Skeletal muscle tissue (tissue), 4 donors: ENCODE data around the gene TMEM86B. TPM values are rescaled to one million over a fixed set of nuclear protein-coding genes. Genes with fewer than 3 reads are reported as not detected.

Experiments used
- H3K27ac ChIP-seq: one replicate; pipeline ENCODE4 v1.7.0; 2013; ENCODE audit warnings: mild to moderate bottlenecking, low read depth, low read length, inconsistent platforms
- H3K27me3 ChIP-seq, 3 donors: one replicate each; pipeline ENCODE4 v1.7.0; 2013; ENCODE audit warnings: low read length in 3 of 3; ENCODE audit not compliant: control insufficient read depth in 3 of 3, insufficient read depth in 3 of 3
- H3K36me3 ChIP-seq, 3 donors: one replicate each; pipeline ENCODE4 v1.7.0; 2013; ENCODE audit warnings: low read length in 3 of 3; ENCODE audit not compliant: control insufficient read depth in 3 of 3, insufficient read depth in 3 of 3
- H3K4me1 ChIP-seq, 3 donors: one replicate each; pipeline ENCODE4 v1.7.0; 2013; ENCODE audit warnings: low read length in 3 of 3, mild to moderate bottlenecking in 3 of 3; ENCODE audit not compliant: control insufficient read depth in 3 of 3, insufficient read depth in 3 of 3
- H3K4me3 ChIP-seq, 3 donors: one replicate each; pipeline ENCODE4 v1.7.0; 2013; ENCODE audit warnings: low read length in 3 of 3
- H3K9ac ChIP-seq, 3 donors: one replicate each; pipeline ENCODE4 v1.7.0; 2013; ENCODE audit warnings: low read length in 3 of 3, mild to moderate bottlenecking in 3 of 3, moderate library complexity in 2 of 3, low read depth in 1 of 3
- H3K9me3 ChIP-seq, 3 donors: one replicate each; pipeline ENCODE4 v1.7.0; 2013; ENCODE audit warnings: low read length in 3 of 3; ENCODE audit not compliant: control insufficient read depth in 3 of 3
- total RNA-seq: library from RNA; depleted of rRNA; stranded (reverse); fragments of >200 nt; gene quantifications from one replicate; pipeline ENCODE4 v1.2.3, GENCODE V29; 2014
- donor health status: Osteomylitis.

The TMEM86B gene
- total RNA-seq, 1 donor from 2014 or later: 0.52 TPM

DNA sequence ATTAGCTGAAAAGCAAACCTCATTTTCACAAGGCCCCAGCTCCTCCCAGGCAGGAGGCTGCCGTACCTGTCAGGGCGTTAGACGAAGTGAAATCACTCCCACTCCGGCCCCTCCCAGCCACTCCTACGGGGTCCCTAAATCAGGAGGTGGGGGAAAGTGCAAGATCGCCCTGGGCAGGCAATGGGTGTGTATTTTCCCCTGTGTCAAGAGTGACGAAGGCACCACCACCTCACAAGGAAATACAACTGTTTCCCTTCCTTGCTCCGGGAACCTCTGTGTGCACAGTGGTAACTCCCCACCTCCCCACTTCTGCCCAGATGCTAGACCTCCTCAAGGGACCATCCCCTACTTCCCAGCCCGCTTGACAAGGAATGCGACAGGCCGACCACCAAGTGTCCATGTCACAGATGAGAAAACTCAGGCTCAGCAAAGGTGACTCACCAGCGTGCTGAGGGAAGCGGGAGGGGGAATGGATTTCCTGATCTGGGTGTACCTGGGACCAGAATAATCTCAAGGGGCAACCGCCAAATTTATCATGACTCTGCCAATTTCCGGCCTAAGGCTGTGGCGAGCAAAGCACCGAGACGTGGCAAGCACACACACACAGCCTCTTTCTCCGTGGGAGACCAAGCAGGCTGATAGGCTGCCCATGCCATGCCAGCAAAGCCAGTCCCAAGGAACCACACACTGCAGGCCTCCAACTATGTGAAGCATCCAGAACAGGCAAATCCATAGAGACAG is 22.9 kb upstream of the TMEM86B start:
- Histone ChIP-seq H3K4me3 (no peak overlapping the region), H3K4me1 (peaks cover 41 to 65% (median 43%) of the 10 kb centered on the region in 3 donors), H3K9me3 (no peaks in the 10 kb centered on the region), H3K27me3 (no peaks in the 10 kb centered on the region), H3K36me3 (peaks cover 0 to 9% (median 8%) of the 10 kb centered on the region in 3 donors), H3K27ac (no peak overlapping the region), H3K9ac (no peak overlapping the region)

DNA sequence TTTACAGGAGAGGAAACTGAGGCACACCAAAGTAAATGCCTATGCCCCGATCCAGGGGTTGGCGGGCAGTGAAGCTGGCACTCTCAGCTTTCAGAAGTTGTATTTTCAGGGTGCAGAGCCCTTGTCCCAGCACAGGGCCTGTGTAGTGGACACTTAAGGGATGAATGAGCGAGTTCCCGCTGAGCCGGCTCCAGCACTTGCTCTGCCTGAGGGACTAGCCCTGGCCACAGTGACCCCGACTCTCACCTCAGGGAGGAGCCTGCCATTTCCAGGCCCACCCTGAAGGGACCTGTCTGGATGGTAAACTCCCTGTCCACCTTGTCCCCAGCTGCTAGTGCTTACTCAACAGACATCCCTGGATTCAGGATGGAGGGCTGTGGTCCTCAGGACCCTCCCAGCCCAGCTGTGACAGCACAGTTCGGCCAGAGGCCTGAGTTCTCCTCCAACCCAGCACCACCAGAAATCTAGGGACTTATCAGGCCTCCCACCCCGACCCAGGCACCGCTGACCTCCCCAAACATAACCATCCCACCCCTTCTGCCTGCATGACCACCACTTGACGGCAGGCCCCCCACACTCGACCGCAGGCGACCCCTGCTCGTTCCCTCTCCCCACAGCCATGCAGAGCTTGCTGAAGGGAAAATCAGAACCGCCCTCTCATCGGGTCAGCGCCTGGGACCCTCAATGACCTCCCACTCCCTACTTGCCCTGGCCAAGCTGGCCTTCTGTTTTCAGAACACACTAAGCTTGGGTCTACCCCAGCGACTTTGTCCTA is 21.9 kb upstream of the TMEM86B start:
- Histone ChIP-seq H3K27me3 (no peaks in the 10 kb centered on the region), H3K4me3 (no peak overlapping the region), H3K36me3 (peaks cover under 1 to 17% (median 13%) of the 10 kb centered on the region in 3 donors), H3K27ac (no peak overlapping the region), H3K9ac (no peak overlapping the region), H3K4me1 (peaks cover 30 to 54% (median 33%) of the 10 kb centered on the region in 3 donors), H3K9me3 (no peaks in the 10 kb centered on the region)

DNA sequence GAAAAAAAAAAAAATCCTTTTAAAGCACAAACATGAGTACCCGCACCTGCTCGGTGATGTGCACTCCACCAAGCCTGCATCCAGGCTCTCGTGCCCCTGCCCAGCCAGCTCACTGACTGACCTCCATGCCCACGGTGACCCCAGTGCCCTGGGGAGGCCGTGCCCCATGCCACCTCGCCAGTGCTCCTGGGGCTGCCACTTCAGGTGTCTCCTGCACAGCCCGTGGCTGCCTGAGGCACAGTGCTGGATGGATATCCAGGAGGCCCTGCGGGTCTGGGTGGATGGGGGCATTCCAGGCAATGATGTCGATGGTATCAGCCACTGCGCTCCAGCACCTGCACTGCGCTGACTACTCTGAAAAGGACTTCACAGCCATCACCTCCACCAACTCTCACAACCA is 21.3 kb upstream of the TMEM86B start:
- Histone ChIP-seq H3K4me3 (peak overlapping the region in 1 of 3 donors; percentile 13), H3K36me3 (peaks cover 7 to 23% (median 18%) of the 10 kb centered on the region in 3 donors), H3K4me1 (peaks cover 26 to 48% (median 27%) of the 10 kb centered on the region in 3 donors), H3K9ac (no peak overlapping the region), H3K27me3 (no peaks in the 10 kb centered on the region), H3K9me3 (no peaks in the 10 kb centered on the region), H3K27ac (no peak overlapping the region)

DNA sequence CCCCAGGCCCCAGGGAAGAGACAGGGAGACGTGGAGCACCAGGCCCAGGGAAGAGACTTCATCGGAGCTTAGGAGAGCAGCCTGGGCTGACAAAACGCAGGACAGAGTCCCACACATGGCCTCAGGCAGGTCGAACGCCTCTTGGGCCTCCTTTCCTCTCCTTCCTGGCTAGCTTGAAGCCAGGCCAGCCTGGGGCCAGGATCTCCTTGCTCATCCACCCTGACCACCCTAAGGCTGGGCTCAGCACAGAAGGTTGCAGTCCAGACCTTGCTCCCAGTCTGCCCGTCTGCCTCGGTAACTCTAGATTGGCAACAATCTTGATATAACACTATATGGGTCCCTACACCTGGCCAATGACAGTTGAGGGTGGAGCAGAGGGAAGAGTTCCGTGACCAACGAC is 20.1 kb upstream of the TMEM86B start:
- H3K27me3 ChIP-seq: no peaks in the 10 kb centered on the region
- no peak overlapping the region for H3K27ac ChIP-seq
- peaks cover 18 to 33% (median 29%) of the 10 kb centered on the region in 3 donors for H3K36me3 ChIP-seq
- peak overlapping the region in 1 of 3 donors; percentile 23 for H3K9ac ChIP-seq
- no peaks in the 10 kb centered on the region for H3K9me3 ChIP-seq
- peaks cover 16 to 36% (median 17%) of the 10 kb centered on the region in 3 donors for H3K4me1 ChIP-seq
- H3K4me3 ChIP-seq: no peak overlapping the region

DNA sequence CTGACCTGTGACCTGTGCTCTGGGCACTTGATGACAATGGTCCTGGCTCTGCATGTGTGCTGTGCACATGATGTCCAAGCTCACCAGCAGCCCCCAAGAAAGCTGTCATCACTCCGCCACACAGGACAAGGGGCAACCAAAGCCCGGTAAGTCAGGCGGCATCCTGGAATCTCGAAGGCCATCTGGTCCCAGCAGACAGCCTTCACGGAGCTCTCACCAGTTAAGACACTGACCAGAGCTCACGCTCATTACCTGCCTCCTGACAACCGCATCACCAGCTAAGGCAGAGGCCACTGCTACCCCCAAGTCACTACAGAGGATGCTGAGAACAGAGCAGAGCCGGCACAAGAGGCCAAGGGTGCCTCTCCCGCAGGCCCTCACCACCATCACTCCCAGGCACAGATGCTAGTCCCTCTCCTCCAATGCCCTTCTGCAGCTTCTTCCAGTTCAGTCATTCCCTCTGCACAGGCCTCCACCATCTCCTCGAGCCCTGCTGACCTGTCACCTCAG is 19.7 kb upstream of the TMEM86B start:
- no peak overlapping the region for H3K4me3 ChIP-seq
- H3K9me3 ChIP-seq: no peaks in the 10 kb centered on the region
- H3K27me3 ChIP-seq: no peaks in the 10 kb centered on the region
- H3K27ac ChIP-seq: no peak overlapping the region
- H3K4me1 ChIP-seq: peaks cover 16 to 34% (median 17%) of the 10 kb centered on the region in 3 donors
- peak overlapping the region in 1 of 3 donors; percentile 23 for H3K9ac ChIP-seq
- H3K36me3 ChIP-seq: peaks cover 23 to 35% (median 33%) of the 10 kb centered on the region in 3 donors

DNA sequence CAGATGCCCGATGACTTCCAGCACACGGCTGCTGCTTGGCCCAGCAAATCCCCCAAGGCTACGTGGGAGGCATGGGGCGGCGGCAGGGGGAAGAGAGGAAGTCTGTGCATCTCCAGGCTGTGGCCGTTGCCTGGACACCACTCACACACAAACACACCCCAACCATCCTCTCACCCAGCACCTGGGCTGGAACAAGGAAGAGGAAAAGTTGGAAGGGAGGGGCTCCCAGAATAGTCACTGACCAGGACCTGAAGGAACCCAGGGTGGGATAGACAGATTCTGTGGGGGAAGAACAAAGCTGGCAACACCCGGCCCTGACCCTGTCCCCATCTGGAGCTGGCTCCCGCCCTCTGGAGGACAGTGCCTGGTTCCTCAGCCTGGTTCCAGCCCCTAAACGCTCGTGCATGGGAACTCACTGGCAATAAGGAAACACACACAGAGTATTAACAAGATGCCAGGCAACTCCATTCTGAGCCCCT is 19.1 kb upstream of the TMEM86B start:
- H3K4me1 ChIP-seq: peaks cover 12 to 30% (median 15%) of the 10 kb centered on the region in 3 donors
- peaks cover 25 to 35% (median 34%) of the 10 kb centered on the region in 3 donors for H3K36me3 ChIP-seq
- no peaks in the 10 kb centered on the region for H3K27me3 ChIP-seq
- H3K9ac ChIP-seq: no peak overlapping the region
- no peaks in the 10 kb centered on the region for H3K9me3 ChIP-seq
- no peak overlapping the region for H3K27ac ChIP-seq
- H3K4me3 ChIP-seq: no peak overlapping the region

DNA sequence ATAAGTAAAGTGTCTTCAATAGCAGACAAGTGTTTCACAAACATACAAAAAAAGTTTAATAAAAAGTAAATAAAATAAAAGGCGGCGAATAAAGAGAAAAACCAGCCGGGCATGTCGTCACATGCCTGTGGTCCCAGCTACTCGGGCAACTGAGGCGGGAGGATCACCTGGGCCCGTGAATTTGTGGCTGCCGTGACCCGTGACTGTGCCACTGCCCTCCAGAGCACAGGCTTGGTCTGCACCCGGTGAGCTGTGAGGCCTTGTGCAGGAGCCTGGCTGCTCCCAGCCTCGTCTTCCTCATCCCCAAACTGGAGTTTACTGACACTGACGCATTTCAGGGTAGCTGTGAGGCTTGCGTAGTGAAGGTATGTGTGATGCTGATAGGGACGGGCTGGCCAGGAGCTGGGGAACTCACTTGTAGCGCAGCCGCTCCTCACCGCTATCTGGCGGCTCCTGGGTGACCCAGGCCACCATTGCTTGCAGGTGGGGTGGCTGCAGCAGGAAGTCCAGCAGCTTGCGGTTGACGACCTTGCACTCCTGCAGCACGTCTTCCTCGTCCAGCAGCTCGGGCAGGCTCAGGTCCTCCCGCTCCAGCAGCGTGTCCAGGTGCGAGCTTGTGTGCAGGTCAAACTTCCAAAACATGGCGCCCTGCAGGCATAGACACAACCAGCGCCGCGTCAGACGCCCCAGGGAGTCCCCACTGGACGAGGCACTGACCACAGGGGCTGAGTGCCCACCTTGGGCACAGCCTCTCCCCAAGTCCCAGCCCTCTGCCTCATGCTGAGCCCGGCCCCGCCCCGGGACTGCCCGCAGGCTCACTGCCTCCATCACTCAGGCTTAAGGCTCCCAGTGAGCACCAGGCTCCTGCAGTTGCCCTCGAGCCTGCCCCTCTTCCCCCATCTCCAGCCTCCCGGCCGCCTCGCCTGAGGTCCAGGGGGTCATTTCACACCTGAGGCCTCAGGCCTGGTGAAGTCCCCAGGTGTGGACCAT is 18.2 kb upstream of the TMEM86B start:
- no peak overlapping the region for H3K27ac ChIP-seq
- peaks cover 34 to 43% (median 42%) of the 10 kb centered on the region in 3 donors for H3K36me3 ChIP-seq
- H3K4me3 ChIP-seq: no peak overlapping the region
- peaks cover 9 to 29% (median 13%) of the 10 kb centered on the region in 3 donors for H3K4me1 ChIP-seq
- H3K9ac ChIP-seq: no peak overlapping the region
- H3K9me3 ChIP-seq: no peaks in the 10 kb centered on the region
- H3K27me3 ChIP-seq: no peaks in the 10 kb centered on the region

DNA sequence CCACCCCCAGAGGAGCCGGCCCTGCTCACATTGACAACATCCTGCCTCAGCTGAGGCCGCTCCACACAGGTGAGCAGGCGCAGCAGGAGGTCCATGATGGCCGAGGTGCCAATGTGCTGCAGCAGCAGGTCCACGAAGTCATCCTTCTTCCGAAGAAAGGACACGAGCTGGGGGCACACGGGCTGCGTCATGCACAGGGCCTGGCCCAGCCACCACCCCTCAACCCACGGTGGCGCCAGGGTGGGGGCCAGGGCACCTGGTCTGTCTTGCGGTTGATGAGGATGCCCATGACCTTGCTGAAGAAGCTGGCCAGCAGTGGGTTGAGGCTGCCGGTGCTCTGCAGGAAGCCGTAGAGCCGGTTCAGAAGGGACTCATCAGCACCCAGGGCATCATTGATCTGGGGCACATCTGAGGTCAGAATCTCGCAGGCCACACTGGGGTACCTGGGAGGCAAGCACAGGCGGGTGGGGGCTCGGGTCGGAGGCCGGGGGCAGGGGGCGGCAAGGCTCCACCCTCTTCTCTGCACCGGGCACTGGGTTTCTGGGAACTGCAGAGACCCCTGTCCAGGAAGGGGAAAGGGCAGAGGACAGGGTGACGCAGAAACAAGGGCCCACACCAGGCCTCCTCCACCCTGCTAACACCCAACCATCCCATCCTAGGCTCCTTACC is 16.8 kb upstream of the TMEM86B start:
- H3K36me3 ChIP-seq: peaks cover 46 to 55% (median 54%) of the 10 kb centered on the region in 3 donors
- H3K27ac ChIP-seq: no peak overlapping the region
- H3K27me3 ChIP-seq: no peaks in the 10 kb centered on the region
- H3K4me3 ChIP-seq: no peak overlapping the region
- peaks cover 4 to 16% (median 7%) of the 10 kb centered on the region in 3 donors for H3K4me1 ChIP-seq
- H3K9me3 ChIP-seq: no peaks in the 10 kb centered on the region
- no peak overlapping the region for H3K9ac ChIP-seq
